ENCODE data around the gene MTMR12. TPM values are rescaled to one million over a fixed set of nuclear protein-coding genes. Genes with fewer than 3 reads are reported as not detected.
A peak's percentile ranks its signal among the peaks of the same experiment; 100 is the strongest.

Gene MTMR12
- total and polyA plus RNA-seq, 2 of the 13 experiments (the other 11 are each of a cell fraction or from before 2014, with no cell fraction given), result 23.4 to 36.6 TPM

GRCh38 chr5:32314658-32315057 lies 1.9 kb upstream of the MTMR12 start (continued):
- no peak for TF ChIP-seq SKI (IDR thresholded peaks at IDR 0.05; ENCODE audit: partially characterized antibody)
- 0 out of 2 replicates have a peak, but pooled peaks have one; percentile 11 for TF ChIP-seq GFI1 (CRISPR knock-in tag; IDR thresholded peaks at IDR 0.05; ENCODE audit: borderline replicate concordance)
- TF ChIP-seq HMG20A (CRISPR knock-in tag; IDR thresholded peaks at IDR 0.05; ENCODE audit: borderline replicate concordance), result 0 out of 2 replicates have a peak, but pooled peaks have one; percentile 27
- TF ChIP-seq, protein P1, sequence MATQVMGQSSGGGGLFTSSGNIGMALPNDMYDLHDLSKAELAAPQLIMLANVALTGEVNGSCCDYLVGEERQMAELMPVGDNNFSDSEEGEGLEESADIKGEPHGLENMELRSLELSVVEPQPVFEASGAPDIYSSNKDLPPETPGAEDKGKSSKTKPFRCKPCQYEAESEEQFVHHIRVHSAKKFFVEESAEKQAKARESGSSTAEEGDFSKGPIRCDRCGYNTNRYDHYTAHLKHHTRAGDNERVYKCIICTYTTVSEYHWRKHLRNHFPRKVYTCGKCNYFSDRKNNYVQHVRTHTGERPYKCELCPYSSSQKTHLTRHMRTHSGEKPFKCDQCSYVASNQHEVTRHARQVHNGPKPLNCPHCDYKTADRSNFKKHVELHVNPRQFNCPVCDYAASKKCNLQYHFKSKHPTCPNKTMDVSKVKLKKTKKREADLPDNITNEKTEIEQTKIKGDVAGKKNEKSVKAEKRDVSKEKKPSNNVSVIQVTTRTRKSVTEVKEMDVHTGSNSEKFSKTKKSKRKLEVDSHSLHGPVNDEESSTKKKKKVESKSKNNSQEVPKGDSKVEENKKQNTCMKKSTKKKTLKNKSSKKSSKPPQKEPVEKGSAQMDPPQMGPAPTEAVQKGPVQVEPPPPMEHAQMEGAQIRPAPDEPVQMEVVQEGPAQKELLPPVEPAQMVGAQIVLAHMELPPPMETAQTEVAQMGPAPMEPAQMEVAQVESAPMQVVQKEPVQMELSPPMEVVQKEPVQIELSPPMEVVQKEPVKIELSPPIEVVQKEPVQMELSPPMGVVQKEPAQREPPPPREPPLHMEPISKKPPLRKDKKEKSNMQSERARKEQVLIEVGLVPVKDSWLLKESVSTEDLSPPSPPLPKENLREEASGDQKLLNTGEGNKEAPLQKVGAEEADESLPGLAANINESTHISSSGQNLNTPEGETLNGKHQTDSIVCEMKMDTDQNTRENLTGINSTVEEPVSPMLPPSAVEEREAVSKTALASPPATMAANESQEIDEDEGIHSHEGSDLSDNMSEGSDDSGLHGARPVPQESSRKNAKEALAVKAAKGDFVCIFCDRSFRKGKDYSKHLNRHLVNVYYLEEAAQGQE (IDR thresholded peaks at IDR 0.05; ENCODE audit: borderline replicate concordance in 1 of 2, low read depth in 1 of 2, low read length in 2 of 2), result no peak
- no peak for TF ChIP-seq NR0B2 (CRISPR knock-in tag; IDR thresholded peaks at IDR 0.05)
- TF ChIP-seq FOXA1 (IDR thresholded peaks at IDR 0.05), result no peak
- TF ChIP-seq FOXA1 (CRISPR knock-in tag; IDR thresholded peaks at IDR 0.05), result 0 out of 2 replicates have a peak, but pooled peaks have one; percentile 10
- TF ChIP-seq AKNA (CRISPR knock-in tag; IDR thresholded peaks at IDR 0.05; ENCODE audit: borderline replicate concordance), result no peak
- TF ChIP-seq, protein P2, sequence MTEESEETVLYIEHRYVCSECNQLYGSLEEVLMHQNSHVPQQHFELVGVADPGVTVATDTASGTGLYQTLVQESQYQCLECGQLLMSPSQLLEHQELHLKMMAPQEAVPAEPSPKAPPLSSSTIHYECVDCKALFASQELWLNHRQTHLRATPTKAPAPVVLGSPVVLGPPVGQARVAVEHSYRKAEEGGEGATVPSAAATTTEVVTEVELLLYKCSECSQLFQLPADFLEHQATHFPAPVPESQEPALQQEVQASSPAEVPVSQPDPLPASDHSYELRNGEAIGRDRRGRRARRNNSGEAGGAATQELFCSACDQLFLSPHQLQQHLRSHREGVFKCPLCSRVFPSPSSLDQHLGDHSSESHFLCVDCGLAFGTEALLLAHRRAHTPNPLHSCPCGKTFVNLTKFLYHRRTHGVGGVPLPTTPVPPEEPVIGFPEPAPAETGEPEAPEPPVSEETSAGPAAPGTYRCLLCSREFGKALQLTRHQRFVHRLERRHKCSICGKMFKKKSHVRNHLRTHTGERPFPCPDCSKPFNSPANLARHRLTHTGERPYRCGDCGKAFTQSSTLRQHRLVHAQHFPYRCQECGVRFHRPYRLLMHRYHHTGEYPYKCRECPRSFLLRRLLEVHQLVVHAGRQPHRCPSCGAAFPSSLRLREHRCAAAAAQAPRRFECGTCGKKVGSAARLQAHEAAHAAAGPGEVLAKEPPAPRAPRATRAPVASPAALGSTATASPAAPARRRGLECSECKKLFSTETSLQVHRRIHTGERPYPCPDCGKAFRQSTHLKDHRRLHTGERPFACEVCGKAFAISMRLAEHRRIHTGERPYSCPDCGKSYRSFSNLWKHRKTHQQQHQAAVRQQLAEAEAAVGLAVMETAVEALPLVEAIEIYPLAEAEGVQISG (CRISPR knock-in tag; IDR thresholded peaks at IDR 0.05), result no peak
- no peak for TF ChIP-seq PCBP2 (optimal IDR thresholded peaks at IDR 0.05; ENCODE audit: low read depth, low read length, poor library complexity, severe bottlenecking)
- no peak for TF ChIP-seq TP53 (CRISPR knock-in tag; conservative IDR thresholded peaks at IDR 0.05)
- peak; percentile 18 for TF ChIP-seq STAG1 (CRISPR knock-in tag; IDR thresholded peaks at IDR 0.05)
- TF ChIP-seq NR2F6 (IDR thresholded peaks at IDR 0.05), result peak; percentile 53
- TF ChIP-seq NR2F6 (CRISPR knock-in tag; IDR thresholded peaks at IDR 0.05), result peak; percentile 53; the same call in 1 of the 2 replicates
- TF ChIP-seq KLF6 (CRISPR knock-in tag; IDR thresholded peaks at IDR 0.05), result no peak
- peak; percentile 72 for TF ChIP-seq HNF4A (CRISPR knock-in tag; IDR thresholded peaks at IDR 0.05)
- TF ChIP-seq BCL6 (CRISPR knock-in tag; IDR thresholded peaks at IDR 0.05), result 0 out of 2 replicates have a peak, but pooled peaks have one; percentile 26
- no peak for TF ChIP-seq ZNF20 (CRISPR knock-in tag; IDR thresholded peaks at IDR 0.05)

Data from HepG2 (cell line).